K562 (cell line): ENCODE measurements around the gene SURF4. TPM values are rescaled to one million over a fixed set of nuclear protein-coding genes. Genes with fewer than 3 reads are reported as not detected.
A peak's percentile ranks its signal among the peaks of the same experiment; 100 is the strongest.

Source experiments
- AFF4 ChIP-seq: sonication (generic); formaldehyde crosslinking; IDR thresholded peaks from 2 replicates; pipeline ENCODE4 v1.8.0; 2023; ENCODE audit warnings: mild to moderate bottlenecking, missing genetic modification reagents
- CREB3L1 ChIP-seq: fragments of 450-650 bp; IDR thresholded peaks from 2 replicates; pipeline ENCODE4 v1.6.1; 2014; ENCODE audit warnings: low read depth, mild to moderate bottlenecking, moderate library complexity, borderline replicate concordance
- HNRNPLL ChIP-seq: fragments of 200-400 bp; formaldehyde crosslinking; IDR thresholded peaks from 2 replicates; pipeline ENCODE4 v1.6.1; 2017; ENCODE audit warnings: low read length, low read depth, mild to moderate bottlenecking; ENCODE audit not compliant: poor library complexity, severe bottlenecking
- KAT2B ChIP-seq: IDR thresholded peaks from one replicate; pipeline ENCODE4 v1.6.1; 2012; ENCODE audit warnings: low read depth, mild to moderate bottlenecking, control low read depth, inconsistent platforms, low read length, moderate library complexity
- MGA ChIP-seq: fragments of 450-650 bp; IDR thresholded peaks from 2 replicates; pipeline ENCODE4 v1.6.1; 2016; ENCODE audit warnings: mild to moderate bottlenecking, moderate library complexity
- NCOA4 ChIP-seq: fragments of 450-650 bp; IDR thresholded peaks from 2 replicates; pipeline ENCODE4 v1.6.1; 2018; ENCODE audit warnings: mild to moderate bottlenecking; ENCODE audit not compliant: partially characterized antibody
- POLR2AphosphoS2 ChIP-seq: IDR thresholded peaks from 2 replicates; pipeline ENCODE4 v1.6.1; 2012; ENCODE audit warnings: low read length, improper control_type of control experiment
- RBM15 ChIP-seq: fragments of 200-400 bp; formaldehyde crosslinking; IDR thresholded peaks from 2 replicates; pipeline ENCODE4 v1.6.1; 2018; ENCODE audit warnings: mild to moderate bottlenecking, low read length, moderate library complexity; ENCODE audit not compliant: insufficient read depth
- SUPT5H ChIP-seq: fragments of 450-650 bp; IDR thresholded peaks from 2 replicates; pipeline ENCODE4 v1.6.1; 2016
- ZFP30 ChIP-seq: fragments of 250-450 bp; sonication (Bioruptor Pico); IDR thresholded peaks from 2 replicates; pipeline ENCODE4 v1.8.0; 2022; ENCODE audit warnings: moderate library complexity, mild to moderate bottlenecking, inconsistent platforms, borderline replicate concordance
- polyA plus RNA-seq, 8 experiments: library from polyadenylated mRNA; depleted of rRNA in 4 of 8; stranded (reverse) in 5 of 8; unstranded in 3 of 8; fragments of >200 nt; fragmentation: Nextera tagmentation in 2 of 8; fragmentation: Illumina TruSeq in 1 of 8; extraction: Ambion mirVana in 2 of 8; extraction: Trizol in 1 of 8; gene quantifications; 2 replicates each; pipeline versions ENCODE4 v1.2.1 to v1.2.3, GENCODE V29; 2011 to 2014; ENCODE audit warnings: inconsistent platforms in 1 of 8, missing spikeins in 1 of 8
- total RNA-seq, 7 experiments: library from RNA; depleted of rRNA in 6 of 7; stranded (reverse); fragments of >200 nt in 6 of 7; fragmentation: Illumina TruSeq in 2 of 7; extraction: Trizol in 2 of 7; gene quantifications; 2 replicates each; pipeline versions ENCODE4 v1.2.1 to v1.2.3, GENCODE V29; 2011 to 2021; ENCODE audit warnings: low replicate concordance in 1 of 7

The SURF4 gene
- total and polyA plus RNA-seq, 9 of the 15 experiments (the other 6 are each of a cell fraction or from before 2014, with no cell fraction given), result 8.4 to 176 (median 130) TPM

- TF ChIP-seq MGA, result no peak
- no peak for TF ChIP-seq HNRNPLL
- no peak for TF ChIP-seq AFF4 (CRISPR knock-in tag)
- no peak for TF ChIP-seq POLR2AphosphoS2
- no peak for TF ChIP-seq RBM15
- TF ChIP-seq NCOA4, result no peak
- TF ChIP-seq ZFP30 (CRISPR knock-in tag), result no peak
- TF ChIP-seq CREB3L1, result no peak
- TF ChIP-seq KAT2B, result no peak
- TF ChIP-seq SUPT5H, result peak; percentile 47
Measured at GRCh38 chr9:133362359-133363044, 13.4 kb downstream of the SURF4 start (continued).
